Gastrocnemius medialis (tissue), 4 donors: Measurements from ENCODE around the gene IRF3. TPM values are rescaled to one million over a fixed set of nuclear protein-coding genes. Genes with fewer than 3 reads are reported as not detected.

Source experiments
- ATAC-seq, 2 donors: fragments of 150-250 bp; one replicate each; pipeline ENCODE4 v1.9.1; 2016
- DNase-seq, 2 donors: peaks; one replicate each; pipeline ENCODE4 v3.0.0-alpha.2; 2019
- H3K27ac ChIP-seq, 4 donors: fragments of 200-600 bp; sonication (generic); 1 replicate in 1 of 4; 2 replicates in 3 of 4; pipeline ENCODE4 v1.5.1; 2016 to 2018; ENCODE audit warnings: mild to moderate bottlenecking in 2 of 4, moderate library complexity in 1 of 4
- H3K27me3 ChIP-seq, 3 donors: fragments of 200-600 bp; sonication (generic) in 2 of 3; 1 replicate in 1 of 3; 2 replicates in 2 of 3; pipeline versions ENCODE4 v1.5.1 to v1.6.0; 2016 to 2019; ENCODE audit warnings: mild to moderate bottlenecking in 1 of 3, moderate library complexity in 1 of 3
- H3K36me3 ChIP-seq, 2 donors: fragments of 200-600 bp; sonication (generic) in 1 of 2; one replicate each; pipeline ENCODE4 v1.5.1; 2017 to 2018
- H3K4me1 ChIP-seq, 2 donors: fragments of 200-600 bp; sonication (generic) in 1 of 2; one replicate each; pipeline ENCODE4 v1.5.1; 2016 to 2017; ENCODE audit warnings: mild to moderate bottlenecking in 2 of 2
- H3K4me3 ChIP-seq, 4 donors: fragments of 200-600 bp; sonication (generic) in 3 of 4; 1 replicate in 1 of 4; 2 replicates in 3 of 4; pipeline ENCODE4 v1.5.1; 2016 to 2019; ENCODE audit warnings: mild to moderate bottlenecking in 2 of 4
- H3K9me3 ChIP-seq, 3 donors: fragments of 200-600 bp; sonication (generic) in 2 of 3; 1 replicate in 1 of 3; 2 replicates in 2 of 3; pipeline ENCODE4 v1.5.1; 2016 to 2019
- POLR2A ChIP-seq, 2 donors: fragments of 450-650 bp; IDR thresholded peaks; one replicate each; pipeline ENCODE4 v1.6.1; 2017; ENCODE audit warnings: antibody characterized with exemption in 2 of 2, mild to moderate bottlenecking in 2 of 2, moderate library complexity in 2 of 2
- in situ Hi-C, 4 donors: fragments of 200-750 bp; cut with MboI; loops; one replicate each; pipeline versions ENCODE4 v1.15.0 to v1.8.0; 2017; ENCODE audit warnings: low sequenced_read_pairs in 4 of 4
- intact Hi-C: fragments of 100-400 bp; cut with DNase I; formaldehyde crosslinking; loops from one replicate; pipeline ENCODE4 v1.15.1; 2023; ENCODE audit warnings: low total_unique reads
- total RNA-seq, 4 donors: library from RNA; depleted of rRNA; stranded (reverse); fragments of >200 nt; gene quantifications; one replicate each; pipeline versions ENCODE4 v1.1.0 to v1.2.3, GENCODE V29; 2016
- TF ChIP-seq, protein P1 (sequence below), 5 experiments: fragments of 450-650 bp in 3 of 5; fragments of 200-600 bp in 2 of 5; sonication (generic) in 2 of 5; IDR thresholded peaks in 4 of 5; conservative IDR thresholded peaks in 1 of 5; 1 replicate in 4 of 5; 2 replicates in 1 of 5; pipeline ENCODE4 v1.5.1; 2016 to 2019; ENCODE audit warnings: antibody characterized with exemption in 5 of 5, mild to moderate bottlenecking in 3 of 5, moderate library complexity in 3 of 5

The IRF3 gene
- total RNA-seq, 4 donors from 2014 or later: 11.0 to 18.6 (median 13.7) TPM

DNA sequence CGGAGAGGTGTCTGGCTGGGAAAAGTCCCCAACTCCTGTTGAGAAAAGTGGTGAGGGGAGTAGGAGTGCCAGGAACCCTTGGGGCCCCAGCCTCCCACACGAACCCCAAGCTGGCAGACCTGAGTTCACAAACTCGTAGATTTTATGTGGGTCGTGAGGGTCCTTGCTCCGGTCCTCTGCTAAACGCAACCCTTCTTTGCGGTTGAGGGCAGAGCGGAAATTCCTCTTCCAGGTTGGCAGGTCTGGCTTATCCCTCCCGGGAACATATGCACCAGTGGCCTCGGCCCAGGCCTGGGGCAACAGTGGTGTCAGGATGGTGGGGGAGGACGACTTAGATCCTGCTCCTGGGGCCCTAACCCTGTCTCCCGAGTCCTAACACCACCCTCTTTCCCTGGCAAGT is 2.4 kb downstream of the IRF3 start:
- ATAC-seq (no peak), DNase-seq (no peak)
- no peaks in the 10 kb centered on the region for H3K9me3 ChIP-seq
- H3K27me3 ChIP-seq: no peaks in the 10 kb centered on the region
- no peak overlapping the region for H3K27ac ChIP-seq
- peaks cover 16 to 23% of the 10 kb centered on the region in 2 donors for H3K4me1 ChIP-seq
- in situ Hi-C loops: loop anchor here in 1 of 4 donors (10.0 kb wide), 1 partner anchor 88 kb away; no protein-coding TSS in a partner anchor
- H3K4me3 ChIP-seq: no peak overlapping the region
- no peak for TF ChIP-seq POLR2A (IDR thresholded peaks at IDR 0.05)
- TF ChIP-seq, protein P1, sequence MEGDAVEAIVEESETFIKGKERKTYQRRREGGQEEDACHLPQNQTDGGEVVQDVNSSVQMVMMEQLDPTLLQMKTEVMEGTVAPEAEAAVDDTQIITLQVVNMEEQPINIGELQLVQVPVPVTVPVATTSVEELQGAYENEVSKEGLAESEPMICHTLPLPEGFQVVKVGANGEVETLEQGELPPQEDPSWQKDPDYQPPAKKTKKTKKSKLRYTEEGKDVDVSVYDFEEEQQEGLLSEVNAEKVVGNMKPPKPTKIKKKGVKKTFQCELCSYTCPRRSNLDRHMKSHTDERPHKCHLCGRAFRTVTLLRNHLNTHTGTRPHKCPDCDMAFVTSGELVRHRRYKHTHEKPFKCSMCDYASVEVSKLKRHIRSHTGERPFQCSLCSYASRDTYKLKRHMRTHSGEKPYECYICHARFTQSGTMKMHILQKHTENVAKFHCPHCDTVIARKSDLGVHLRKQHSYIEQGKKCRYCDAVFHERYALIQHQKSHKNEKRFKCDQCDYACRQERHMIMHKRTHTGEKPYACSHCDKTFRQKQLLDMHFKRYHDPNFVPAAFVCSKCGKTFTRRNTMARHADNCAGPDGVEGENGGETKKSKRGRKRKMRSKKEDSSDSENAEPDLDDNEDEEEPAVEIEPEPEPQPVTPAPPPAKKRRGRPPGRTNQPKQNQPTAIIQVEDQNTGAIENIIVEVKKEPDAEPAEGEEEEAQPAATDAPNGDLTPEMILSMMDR (IDR thresholded peaks at IDR 0.05 in 4 of 5, conservative IDR thresholded peaks at IDR 0.05 in 1 of 5): no peak
- intact Hi-C loops: no loop called here
- H3K36me3 ChIP-seq: peaks cover 0 to 41% of the 10 kb centered on the region in 2 donors

DNA sequence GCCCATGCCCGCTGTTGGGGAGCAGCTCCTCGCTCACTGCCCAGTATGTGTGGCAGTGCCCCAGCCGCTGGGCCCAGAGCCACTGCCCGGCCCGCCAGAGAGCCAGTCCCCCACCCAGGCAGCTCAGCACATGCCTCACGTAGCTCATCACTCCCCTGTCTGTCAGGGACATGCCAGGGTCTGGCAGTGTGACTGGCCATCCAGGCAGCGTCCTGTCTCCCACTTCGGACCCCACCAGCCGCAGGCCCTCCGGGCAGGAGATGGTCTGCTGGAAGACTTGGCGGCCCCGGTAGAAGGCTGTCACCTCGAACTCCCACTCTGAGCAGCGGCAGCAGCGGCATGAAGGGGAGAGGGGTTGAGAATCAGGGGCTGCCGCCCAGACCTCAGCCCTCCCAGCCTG is 3.6 kb downstream of the IRF3 start:
- peaks cover 16 to 23% of the 10 kb centered on the region in 2 donors for H3K4me1 ChIP-seq
- no peak overlapping the region for H3K4me3 ChIP-seq
- no peak for TF ChIP-seq POLR2A (IDR thresholded peaks at IDR 0.05)
- TF ChIP-seq, protein P1 (IDR thresholded peaks at IDR 0.05 in 4 of 5, conservative IDR thresholded peaks at IDR 0.05 in 1 of 5): no peak
- no peaks in the 10 kb centered on the region for H3K9me3 ChIP-seq
- intact Hi-C loops: no loop called here
- ATAC-seq (no peak), DNase-seq (no peak)
- H3K27me3 ChIP-seq: no peaks in the 10 kb centered on the region
- in situ Hi-C loops: loop anchor here in 1 of 4 donors (10.0 kb wide), 1 partner anchor 87 kb away; no protein-coding TSS in a partner anchor
- H3K27ac ChIP-seq: no peak overlapping the region
- H3K36me3 ChIP-seq: peaks cover 0 to 53% of the 10 kb centered on the region in 2 donors

- no peaks in the 10 kb centered on the region for H3K9me3 ChIP-seq
- in situ Hi-C loops: loop anchor here in 1 of 4 donors (10.0 kb wide), 1 partner anchor 86 kb away; no protein-coding TSS in a partner anchor
- H3K36me3 ChIP-seq: peaks cover 0 to 69% of the 10 kb centered on the region in 2 donors
- no peaks in the 10 kb centered on the region for H3K27me3 ChIP-seq
- intact Hi-C loops: no loop called here
- peaks cover 8 to 17% of the 10 kb centered on the region in 2 donors for H3K4me1 ChIP-seq
- DNase-seq: no peak
- TF ChIP-seq, protein P1 (IDR thresholded peaks at IDR 0.05 in 4 of 5, conservative IDR thresholded peaks at IDR 0.05 in 1 of 5): no peak
- TF ChIP-seq POLR2A (IDR thresholded peaks at IDR 0.05): no peak
- no peak overlapping the region for H3K4me3 ChIP-seq
- ATAC-seq: no peak
- no peak overlapping the region for H3K27ac ChIP-seq
These were observed 5.2 kb downstream of the IRF3 start for GRCh38 chr19:49660338-49660961.

- no peak overlapping the region for H3K27ac ChIP-seq
- ATAC-seq: no peak
- TF ChIP-seq, protein P1 (IDR thresholded peaks at IDR 0.05 in 4 of 5, conservative IDR thresholded peaks at IDR 0.05 in 1 of 5): no peak
- no peak for TF ChIP-seq POLR2A (IDR thresholded peaks at IDR 0.05)
- H3K4me3 ChIP-seq: no peak overlapping the region
- peaks cover 3 to 5% of the 10 kb centered on the region in 2 donors for H3K4me1 ChIP-seq
- intact Hi-C loops (no loop called here), in situ Hi-C loops (no loop called here)
- peaks cover 0 to 85% of the 10 kb centered on the region in 2 donors for H3K36me3 ChIP-seq
- no peaks in the 10 kb centered on the region for H3K9me3 ChIP-seq
- no peak for DNase-seq
- H3K27me3 ChIP-seq: no peaks in the 10 kb centered on the region
These were observed 6.9 kb downstream of the IRF3 start for GRCh38 chr19:49658566-49659442.
